Cardiac muscle cell (in vitro differentiated cells and primary cell): ENCODE results near the gene ANP32E. TPM values are rescaled to one million over a fixed set of nuclear protein-coding genes. Genes with fewer than 3 reads are reported as not detected.
"Not testable (repeated sequence)": the region's sequence is repeated elsewhere in the genome, so short reads cannot be mapped to it uniquely, and the experiment has no call there.

Source experiments
- DNase-seq, 2 donors: peaks; one replicate each; pipeline versions ENCODE4 v3.0.0 to v3.0.0-alpha.2; 2010 to 2017; ENCODE audit warnings: low read depth in 1 of 2, low spot score in 1 of 2
- H3K27ac ChIP-seq: fragments of 200-600 bp; sonication (generic); 2 replicates; pipeline ENCODE4 v1.5.1; 2016
- H3K27me3 ChIP-seq: fragments of 200-600 bp; sonication (generic); 2 replicates; pipeline ENCODE4 v1.6.0; 2016; ENCODE audit warnings: control low read depth
- H3K36me3 ChIP-seq: fragments of 200-600 bp; sonication (generic); 2 replicates; pipeline ENCODE4 v1.5.1; 2016; ENCODE audit warnings: control low read depth
- H3K4me1 ChIP-seq: fragments of 200-600 bp; sonication (generic); 2 replicates; pipeline ENCODE4 v1.8.1; 2017; ENCODE audit warnings: low read depth, mild to moderate bottlenecking, mixed run types
- H3K4me3 ChIP-seq: fragments of 200-600 bp; sonication (generic); 2 replicates; pipeline ENCODE4 v1.5.1; 2016; ENCODE audit warnings: mild to moderate bottlenecking
- H3K9me3 ChIP-seq: fragments of 200-600 bp; sonication (generic); 2 replicates; pipeline ENCODE4 v1.5.1; 2017; ENCODE audit warnings: low read depth, mild to moderate bottlenecking, control low read depth
- polyA plus RNA-seq: library from polyadenylated mRNA; unstranded; fragments of >200 nt; fragmentation: Nextera tagmentation; extraction: Ambion mirVana; gene quantifications from 2 replicates; pipeline ENCODE4 v1.2.1, GENCODE V29; 2016
- total RNA-seq: library from RNA; depleted of rRNA; stranded (reverse); fragments of >200 nt; gene quantifications from 2 replicates; pipeline ENCODE4 v1.2.3, GENCODE V29; 2016
- TF ChIP-seq, protein P1 (sequence below): IDR thresholded peaks from 2 replicates; pipeline ENCODE4 v1.5.1; 2012; ENCODE audit warnings: low read depth, mild to moderate bottlenecking, low read length

ANP32E gene
- total and polyA plus RNA-seq, 2 experiments from 2014 or later: 36.8 to 38.5 TPM

DNA sequence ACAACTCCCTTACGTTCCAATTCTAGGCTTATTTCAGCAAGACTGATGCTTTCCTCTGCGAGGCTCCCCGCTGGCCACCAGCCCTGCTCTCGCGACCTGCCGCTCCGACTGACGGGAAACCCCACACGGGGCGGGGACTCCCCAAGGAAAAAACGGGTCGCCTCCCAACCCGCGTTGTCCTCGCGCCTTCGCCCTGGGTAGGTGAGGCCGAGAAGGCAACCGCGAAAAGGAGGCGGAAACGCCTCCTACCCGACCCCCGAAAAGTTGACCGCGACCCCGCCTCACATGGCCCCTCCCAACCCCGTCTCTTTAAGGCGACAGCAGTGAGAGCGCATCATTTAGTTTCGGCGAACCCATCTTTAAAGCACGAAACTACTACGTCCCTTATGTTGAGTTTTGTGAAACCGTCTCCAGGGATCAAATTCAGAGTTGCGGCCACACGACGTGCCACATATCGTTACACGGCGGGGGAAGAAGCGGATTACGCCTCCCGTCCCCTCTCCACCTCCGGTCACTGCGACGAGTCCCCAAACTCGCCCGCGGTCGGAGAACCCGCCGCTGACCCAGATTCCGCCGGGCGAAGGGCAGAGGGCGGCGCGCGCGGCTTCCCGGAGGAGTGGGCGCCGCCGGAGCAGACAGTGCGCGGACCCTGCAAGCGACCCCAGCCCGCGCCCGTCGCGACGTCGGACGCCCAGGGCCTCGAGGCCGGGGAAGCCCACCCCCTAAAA, 1.2 kb downstream of the ANP32E start:
- no peaks in the 10 kb centered on the region for H3K9me3 ChIP-seq
- peak overlapping the region; percentile 88 for H3K27ac ChIP-seq
- H3K4me3 ChIP-seq: peak overlapping the region; percentile 96
- TF ChIP-seq, protein P1, sequence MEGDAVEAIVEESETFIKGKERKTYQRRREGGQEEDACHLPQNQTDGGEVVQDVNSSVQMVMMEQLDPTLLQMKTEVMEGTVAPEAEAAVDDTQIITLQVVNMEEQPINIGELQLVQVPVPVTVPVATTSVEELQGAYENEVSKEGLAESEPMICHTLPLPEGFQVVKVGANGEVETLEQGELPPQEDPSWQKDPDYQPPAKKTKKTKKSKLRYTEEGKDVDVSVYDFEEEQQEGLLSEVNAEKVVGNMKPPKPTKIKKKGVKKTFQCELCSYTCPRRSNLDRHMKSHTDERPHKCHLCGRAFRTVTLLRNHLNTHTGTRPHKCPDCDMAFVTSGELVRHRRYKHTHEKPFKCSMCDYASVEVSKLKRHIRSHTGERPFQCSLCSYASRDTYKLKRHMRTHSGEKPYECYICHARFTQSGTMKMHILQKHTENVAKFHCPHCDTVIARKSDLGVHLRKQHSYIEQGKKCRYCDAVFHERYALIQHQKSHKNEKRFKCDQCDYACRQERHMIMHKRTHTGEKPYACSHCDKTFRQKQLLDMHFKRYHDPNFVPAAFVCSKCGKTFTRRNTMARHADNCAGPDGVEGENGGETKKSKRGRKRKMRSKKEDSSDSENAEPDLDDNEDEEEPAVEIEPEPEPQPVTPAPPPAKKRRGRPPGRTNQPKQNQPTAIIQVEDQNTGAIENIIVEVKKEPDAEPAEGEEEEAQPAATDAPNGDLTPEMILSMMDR: no peak
- H3K36me3 ChIP-seq: peaks cover 7% of the 10 kb centered on the region
- peak; percentile 59 to 73 for DNase-seq
- no peaks in the 10 kb centered on the region for H3K27me3 ChIP-seq
- no peaks in the 10 kb centered on the region for H3K4me1 ChIP-seq

- Histone ChIP-seq H3K4me3 (peak overlapping the region; percentile 96), H3K27ac (peak overlapping the region; percentile 88), H3K4me1 (no peaks in the 10 kb centered on the region), H3K27me3 (no peaks in the 10 kb centered on the region), H3K36me3 (peaks cover 10% of the 10 kb centered on the region), H3K9me3 (no peaks in the 10 kb centered on the region)
- TF ChIP-seq, protein P1: no peak
- DNase-seq: no peak
Observed at GRCh38 chr1:150234309-150234565, 1.7 kb downstream of the ANP32E start.

DNA sequence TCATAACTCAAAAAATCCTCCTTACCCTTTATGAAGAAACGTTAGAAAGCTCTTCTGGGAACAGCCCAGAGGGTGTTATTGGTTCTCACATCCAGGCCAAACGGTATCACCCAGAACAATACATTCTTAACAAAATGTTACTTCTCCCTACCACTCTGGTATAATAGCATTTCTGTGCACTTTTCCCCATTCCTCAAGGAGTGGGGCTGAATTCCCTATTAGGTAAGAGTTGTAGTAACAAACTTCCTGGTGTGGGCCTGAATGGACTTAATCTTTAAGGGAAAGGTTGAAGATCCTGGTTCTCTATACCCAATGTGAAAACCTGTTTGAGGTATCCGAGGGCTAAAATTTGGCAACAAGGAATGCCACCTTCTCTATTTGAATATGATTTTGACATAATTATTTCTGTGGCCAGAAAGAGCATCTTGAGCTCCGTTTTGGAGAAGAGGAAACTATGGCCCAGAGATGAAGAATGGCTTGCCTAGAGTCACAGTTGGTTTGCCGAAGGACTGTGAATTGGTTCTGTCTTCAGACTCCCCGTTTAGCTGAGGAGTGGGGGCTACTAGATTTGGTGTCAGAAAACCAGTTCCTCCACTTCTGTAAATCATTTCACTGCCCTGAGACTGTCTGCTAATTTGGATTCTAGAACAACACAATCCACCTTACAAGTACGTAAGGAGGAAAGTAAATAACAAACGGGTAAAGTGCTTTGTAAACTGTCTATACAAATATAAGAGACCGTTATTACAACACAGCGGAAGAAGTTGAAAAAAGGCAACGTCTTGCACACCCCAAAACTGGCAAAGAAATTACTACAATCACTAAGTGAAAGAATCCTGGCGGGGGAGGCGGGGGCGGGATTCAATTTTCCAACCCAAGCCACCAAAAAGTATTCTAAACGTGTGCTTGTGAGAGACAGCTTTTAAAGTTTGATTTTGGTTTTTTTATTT, 2.3 kb downstream of the ANP32E start:
- Histone ChIP-seq H3K36me3 (peaks cover 14% of the 10 kb centered on the region), H3K27ac (peak overlapping the region; percentile 26), H3K4me1 (no peaks in the 10 kb centered on the region), H3K4me3 (peak overlapping the region; percentile 96), H3K27me3 (no peaks in the 10 kb centered on the region), H3K9me3 (no peaks in the 10 kb centered on the region)
- DNase-seq: peak in 1 of 2 donors; percentile 47
- TF ChIP-seq, protein P1: no peak

- not testable (repeated sequence) for H3K4me3 ChIP-seq, H3K9me3 ChIP-seq, H3K27me3 ChIP-seq, DNase-seq, H3K4me1 ChIP-seq, H3K27ac ChIP-seq
- peaks cover 20% of the 10 kb centered on the region for H3K36me3 ChIP-seq
Observed at GRCh38 chr1:150232921-150233320, 3.0 kb downstream of the ANP32E start.

- H3K27ac ChIP-seq, DNase-seq, H3K4me3 ChIP-seq, H3K9me3 ChIP-seq, H3K4me1 ChIP-seq, H3K27me3 ChIP-seq: not testable (repeated sequence)
- H3K36me3 ChIP-seq: peaks cover 51% of the 10 kb centered on the region
Observed at GRCh38 chr1:150228246-150228645, 7.7 kb downstream of the ANP32E start.

GRCh38 chr1:150227228-150227627, 8.7 kb downstream of the ANP32E start:
- H3K36me3 ChIP-seq: peaks cover 55% of the 10 kb centered on the region

More at GRCh38 chr1:150227228-150227627, 8.7 kb downstream of the ANP32E start:
- DNase-seq: no peak
- no peaks in the 10 kb centered on the region for H3K9me3 ChIP-seq
- no peaks in the 10 kb centered on the region for H3K4me1 ChIP-seq
- no peak overlapping the region for H3K27ac ChIP-seq
- H3K4me3 ChIP-seq: no peak overlapping the region
- TF ChIP-seq, protein P1: no peak
- H3K27me3 ChIP-seq: no peaks in the 10 kb centered on the region
